NCI-H524 treated with DMSO at 0.1 percent for 48 hours (cell line): ENCODE results near the gene ZNF438.
"Not testable (repeated sequence)": the region's sequence is repeated elsewhere in the genome, so short reads cannot be mapped to it uniquely, and the experiment has no call there.

Experiments
- DNase-seq: peaks from one replicate; lab custom pipeline; 2025; lab: John Stamatoyannopoulos, UW

ZNF438 gene

DNA sequence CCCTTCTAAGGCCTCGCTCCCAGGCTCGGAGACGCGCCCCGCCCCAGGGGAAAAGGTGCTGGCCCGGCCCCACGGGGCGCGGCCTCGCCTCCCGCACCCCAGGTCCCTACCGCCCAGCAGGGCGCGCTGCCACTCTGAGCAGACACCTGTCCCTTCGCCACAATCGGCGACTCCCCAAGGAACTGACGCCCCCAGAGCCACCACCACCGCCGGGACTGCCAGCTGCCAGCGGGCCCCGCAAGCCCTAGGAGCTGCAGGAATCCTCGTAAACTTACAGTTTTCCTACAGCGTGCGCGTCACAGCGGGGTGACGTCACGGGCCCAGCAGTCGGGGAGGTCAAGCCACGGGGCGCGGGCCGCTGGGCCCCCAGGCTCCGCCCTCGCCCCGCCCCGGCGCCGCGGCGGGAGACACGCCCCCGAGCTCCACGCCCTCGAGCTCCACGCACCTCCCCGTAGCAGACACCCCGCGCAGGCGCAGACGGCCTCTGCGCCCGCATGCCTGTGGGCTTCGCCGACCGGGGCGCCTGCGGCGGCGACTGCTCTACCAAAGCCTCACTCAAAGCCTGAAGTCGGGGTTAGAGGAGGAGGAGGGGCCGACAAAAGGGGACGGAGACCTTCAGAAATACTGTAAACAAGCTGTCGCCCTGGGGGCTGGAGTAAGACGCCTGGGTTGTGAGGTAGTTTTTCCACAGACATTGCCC lies at the start of gene ZNF438:
Gene ZNF438, minus strand, starts transcription at position 308 of the 700 bp plus-strand sequence. CDS start 154,831 bp downstream, outside the sequence.
- peak; percentile 26 for DNase-seq

DNA sequence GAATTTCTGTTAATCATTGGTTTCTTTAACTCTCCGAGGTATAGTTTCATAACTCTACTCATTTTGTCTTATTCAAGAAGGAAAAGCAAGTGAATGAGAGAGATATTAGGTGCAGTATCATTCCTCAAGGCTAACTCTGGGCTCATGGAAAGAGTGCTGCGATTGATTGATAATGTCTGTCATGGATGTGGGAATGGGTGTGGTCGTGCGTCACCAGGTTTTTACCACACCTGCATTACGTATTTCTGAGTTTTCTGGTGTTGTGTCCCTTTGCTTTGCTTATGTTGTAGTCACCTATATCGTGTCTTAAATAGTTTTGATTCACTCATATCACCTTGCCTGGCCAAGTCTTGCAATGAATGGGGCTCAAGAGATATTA lies 44.9 kb upstream of the ZNF438 start:
- DNase-seq, result no peak

DNA sequence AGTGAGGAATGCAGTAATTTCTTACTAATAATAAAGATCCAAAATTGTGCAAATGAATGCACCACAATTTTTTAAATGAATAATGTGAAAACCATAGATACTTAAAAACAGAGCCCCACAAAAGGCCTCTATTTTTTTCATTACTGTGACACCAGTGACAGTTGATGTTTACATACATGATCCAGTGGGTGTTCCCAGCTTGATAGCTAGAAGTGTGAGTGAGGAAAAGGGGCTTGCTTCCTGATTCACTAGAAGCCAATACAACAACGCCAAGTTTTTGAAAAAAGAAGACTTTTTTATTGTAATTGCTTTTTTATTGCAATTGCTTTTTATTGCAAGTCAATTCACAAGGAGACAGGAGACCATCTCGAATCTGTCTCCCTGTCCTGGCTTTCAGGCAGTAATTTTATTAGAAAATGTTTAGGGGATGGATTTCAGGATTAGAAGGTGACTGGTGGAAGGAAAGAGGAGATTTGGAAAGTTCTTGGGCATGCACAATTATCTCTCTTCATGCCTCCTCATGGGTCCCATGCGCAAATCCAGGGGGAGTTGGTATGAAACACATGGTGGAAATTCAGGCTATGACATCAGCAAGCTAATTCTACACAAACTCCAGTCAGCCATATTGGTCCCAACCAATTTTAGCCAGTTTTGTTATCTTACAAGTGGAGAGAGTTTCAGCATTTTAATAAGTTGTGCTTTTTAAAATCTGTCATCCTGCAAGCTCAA lies 44.4 kb upstream of the ZNF438 start:
- DNase-seq, result no peak

DNA sequence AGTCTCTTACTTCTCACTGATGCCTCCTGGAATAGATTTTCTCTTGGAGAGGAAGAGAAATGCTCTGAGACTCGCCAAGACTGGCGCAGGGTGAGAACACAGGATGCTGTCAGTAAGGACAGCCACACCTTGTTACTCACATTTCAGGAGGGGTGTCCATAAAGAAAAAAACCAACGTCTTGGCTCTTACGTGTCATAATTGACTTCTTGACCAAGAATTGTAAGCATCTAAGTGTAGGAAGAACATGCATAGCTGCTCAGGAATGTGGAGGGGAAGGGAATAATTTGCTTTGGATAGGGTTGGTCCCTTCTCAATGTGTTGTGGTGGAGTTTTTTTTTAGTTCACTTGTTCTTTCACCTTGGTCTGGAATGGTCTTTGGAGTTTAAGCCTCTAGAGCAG lies 43.8 kb upstream of the ZNF438 start:
- no peak for DNase-seq

GRCh38 chr10:31074722-31075086 lies 43.0 kb upstream of the ZNF438 start:
- DNase-seq, result no peak

DNA sequence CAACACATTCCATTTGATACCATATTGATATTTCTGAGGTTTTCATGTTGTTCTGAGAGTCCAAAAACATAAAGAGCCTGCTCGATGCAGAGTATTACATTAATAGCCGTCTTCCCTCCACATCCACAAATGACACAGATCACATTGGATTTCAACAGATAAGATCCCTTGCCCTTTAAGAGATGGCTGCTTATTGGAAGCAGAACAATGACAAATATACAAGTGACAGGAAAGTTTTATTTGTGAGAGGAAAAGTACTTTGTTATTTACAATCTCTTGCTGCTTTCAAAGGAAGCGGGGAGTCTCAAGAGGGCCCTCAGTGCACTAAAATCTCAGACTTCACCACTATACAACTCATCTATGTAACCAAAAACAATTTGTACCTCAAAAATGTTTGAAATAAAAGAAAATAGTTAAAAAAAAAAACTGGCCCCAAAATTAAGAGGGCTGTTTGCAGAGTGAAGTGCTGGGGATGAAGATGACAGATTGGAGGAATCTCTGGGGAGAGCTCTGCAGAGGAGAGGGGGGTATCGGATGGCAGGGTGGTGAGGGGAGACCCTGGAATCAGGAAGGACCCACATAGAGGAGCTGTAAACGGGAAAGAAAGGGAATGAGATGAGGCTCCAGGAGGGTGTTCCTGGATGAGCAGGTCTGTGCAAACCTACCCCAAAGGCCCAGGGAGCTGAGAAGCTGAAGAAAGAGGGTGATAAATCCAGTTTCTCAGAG lies 42.5 kb upstream of the ZNF438 start:
- no peak for DNase-seq

DNA sequence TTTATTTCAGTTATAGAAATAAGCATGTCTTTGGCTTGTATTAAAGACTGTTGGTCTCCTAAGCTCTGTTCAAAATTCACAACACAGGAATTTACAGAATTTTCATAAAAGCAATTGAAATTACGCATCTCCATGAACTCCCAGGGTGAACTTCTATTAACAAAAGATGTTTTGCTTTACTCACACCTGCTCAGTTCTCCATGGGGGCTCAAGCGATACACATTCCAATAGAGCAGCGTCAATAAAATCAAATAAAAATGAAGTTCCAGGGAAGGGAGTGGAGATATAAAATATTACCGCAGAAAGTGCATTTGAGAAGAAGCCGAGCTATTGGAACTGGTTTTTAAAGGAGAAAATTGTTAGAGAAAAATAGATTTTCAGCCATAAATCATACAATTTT lies 41.5 kb upstream of the ZNF438 start:
- no peak for DNase-seq

DNA sequence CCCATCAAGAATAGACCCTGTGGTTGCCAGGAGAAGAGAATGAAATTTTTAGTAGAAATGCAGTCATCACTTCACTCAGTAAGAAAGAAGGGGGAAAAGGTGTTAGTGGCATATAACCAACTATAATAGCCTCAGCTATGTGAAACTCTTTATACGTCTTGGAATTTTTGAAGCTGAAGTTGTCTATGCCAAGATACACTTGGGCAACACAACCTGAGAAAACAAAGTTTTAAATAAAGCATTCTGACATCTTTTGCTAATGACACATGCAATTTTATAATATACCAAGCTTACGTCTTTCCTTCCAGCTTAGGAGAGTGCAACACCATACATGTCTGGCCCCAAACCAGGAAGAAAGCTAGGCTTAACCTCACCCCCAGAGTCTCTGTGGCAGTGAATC lies 40.8 kb upstream of the ZNF438 start:
- DNase-seq, result no peak

GRCh38 chr10:31071232-31072005 lies 39.8 kb upstream of the ZNF438 start:
- DNase-seq, result no peak

- no peak for DNase-seq
Measured at GRCh38 chr10:31070691-31071090, 39.0 kb upstream of the ZNF438 start.

GRCh38 chr10:31070025-31070424 lies 38.4 kb upstream of the ZNF438 start:
- no peak for DNase-seq

DNA sequence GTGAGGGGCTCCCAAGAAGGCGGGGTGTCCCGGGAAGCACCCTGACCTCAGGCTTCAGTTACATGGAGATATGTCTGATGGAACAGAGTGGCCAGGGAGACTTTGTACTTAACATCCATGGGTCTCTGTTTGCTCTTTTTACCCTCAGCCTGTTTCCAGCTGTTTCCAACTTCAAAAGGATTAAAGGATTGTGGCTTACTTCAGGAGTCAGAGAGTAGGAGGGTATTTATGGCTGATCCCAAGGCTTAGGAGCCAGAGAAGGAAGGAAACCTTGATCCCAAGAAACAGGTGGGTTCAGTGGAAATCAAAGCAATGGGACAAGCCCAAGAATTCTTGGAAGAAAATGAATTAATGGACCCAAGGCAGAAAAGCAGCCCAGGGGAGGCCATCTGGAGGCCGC lies 37.7 kb upstream of the ZNF438 start:
- DNase-seq, result peak; percentile 16

DNA sequence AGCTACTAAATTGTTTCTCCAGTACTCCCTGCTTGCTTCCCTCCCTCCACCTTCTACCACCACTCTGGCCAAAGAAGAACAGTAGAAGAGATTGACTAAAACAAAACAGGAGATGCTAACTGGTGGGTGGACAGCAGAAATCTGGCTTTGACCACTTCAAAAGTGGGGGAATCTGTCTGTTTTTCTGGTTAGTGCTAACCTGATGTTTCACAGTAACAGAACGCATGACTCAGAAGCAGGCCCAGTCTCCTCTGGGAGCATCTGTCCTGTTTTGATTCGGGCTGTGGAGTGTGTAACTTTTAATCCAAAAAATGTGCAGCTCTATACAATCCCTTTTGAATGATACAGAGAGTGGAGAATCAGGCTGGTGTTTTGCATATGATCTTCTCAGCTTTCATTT lies 32.7 kb upstream of the ZNF438 start:
- DNase-seq, result no peak

DNA sequence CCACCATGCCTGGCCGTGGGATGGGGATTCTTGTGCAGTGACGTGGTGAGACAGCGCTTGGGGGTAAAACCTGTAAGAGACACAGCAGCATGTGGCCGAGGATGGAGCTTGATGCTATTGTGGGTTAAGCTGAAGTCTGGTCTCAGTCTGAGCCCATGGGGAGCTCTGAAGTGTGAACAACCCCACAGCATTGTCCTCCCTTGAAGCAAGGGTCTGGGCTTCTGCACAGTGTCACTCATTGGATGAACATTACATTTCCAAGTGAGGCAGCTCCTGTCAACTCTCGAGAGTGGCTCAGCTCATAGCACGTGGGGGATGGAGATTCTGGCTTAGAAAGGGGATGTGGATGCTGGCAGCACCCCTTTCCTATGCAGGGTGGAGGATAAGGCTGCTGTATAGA lies 32.2 kb upstream of the ZNF438 start:
- no peak for DNase-seq

DNA sequence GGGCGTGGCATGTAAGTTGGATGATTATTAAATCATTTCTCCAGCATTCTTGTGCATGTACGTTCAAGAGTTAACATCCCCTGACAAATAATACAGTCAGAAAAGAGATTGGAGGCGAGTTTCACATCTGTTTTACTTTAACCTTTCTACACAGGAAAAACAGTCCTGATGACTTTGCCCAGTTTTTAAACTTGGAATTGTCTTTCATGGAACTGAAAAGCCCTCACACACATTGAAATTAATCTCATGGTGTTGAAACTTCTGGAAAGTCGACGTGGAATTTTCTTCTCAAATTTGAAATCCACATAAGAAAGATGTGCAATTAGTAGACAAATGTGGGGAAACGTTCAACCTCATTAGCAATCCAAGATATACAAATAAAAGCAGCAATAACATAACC lies 31.2 kb upstream of the ZNF438 start:
- DNase-seq, result no peak

GRCh38 chr10:31061941-31062340 lies 30.3 kb upstream of the ZNF438 start:
- DNase-seq, result no peak

DNA sequence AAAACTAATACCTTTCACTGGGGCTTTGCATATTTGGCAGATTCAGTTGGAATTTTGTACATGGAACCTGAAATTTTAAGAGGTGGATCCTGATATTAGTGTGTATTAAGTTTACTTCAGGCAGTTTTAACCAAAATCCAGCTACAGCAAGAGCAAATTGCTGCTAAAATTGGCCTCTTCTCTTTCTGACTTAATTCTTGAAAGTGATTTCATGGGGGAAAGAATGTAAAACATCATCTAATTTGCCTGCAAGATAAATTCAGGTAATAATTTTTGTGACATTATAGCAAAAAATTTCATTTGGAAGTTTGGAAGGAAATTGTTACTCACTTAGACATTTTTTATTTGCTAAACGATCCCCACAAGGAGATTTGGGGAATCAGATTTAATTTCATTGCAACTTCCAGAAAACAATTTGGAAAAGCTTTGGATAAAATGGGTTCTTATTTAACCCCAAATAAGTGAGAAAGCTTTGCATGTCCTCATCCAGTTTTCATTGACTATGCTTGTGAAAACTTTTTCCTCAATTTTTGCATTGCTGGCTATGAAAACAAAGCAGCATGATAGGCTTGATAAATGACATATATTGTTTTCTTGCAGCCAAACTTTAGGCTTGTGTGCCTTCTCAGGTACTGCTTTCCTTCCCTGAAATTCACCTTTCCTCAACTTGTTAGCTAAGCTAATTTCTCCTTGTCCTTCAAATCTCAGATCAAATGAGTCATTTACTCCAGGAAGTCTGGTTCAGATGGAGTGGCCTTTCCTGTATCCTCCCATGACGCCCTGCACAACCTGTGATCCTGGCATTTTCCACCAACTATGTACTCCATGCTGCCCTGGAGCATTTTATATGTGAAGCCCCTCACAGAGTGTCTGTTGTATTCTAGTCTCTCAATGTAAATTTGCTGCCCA lies 27.4 kb upstream of the ZNF438 start:
- DNase-seq, result no peak

DNA sequence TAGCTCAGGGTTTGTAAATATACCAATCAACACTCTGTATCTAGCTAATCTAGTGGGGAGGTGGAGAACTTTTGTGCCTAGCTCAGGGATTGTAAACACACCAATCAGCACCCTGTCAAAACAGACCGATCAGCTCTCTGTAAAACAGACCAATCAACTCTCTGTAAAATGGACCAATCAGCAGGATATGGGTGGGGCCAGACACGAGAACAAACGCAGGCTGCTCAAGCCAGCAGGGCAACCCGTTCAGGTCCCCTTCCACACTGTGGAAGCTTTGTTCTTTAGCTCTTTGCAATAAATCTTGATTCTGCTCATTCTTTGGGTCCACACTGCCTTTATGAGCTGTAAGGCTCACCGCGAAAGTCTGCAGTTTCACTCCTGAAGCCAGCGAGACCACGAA lies 25.0 kb upstream of the ZNF438 start:
- DNase-seq, result not testable (repeated sequence)

DNA sequence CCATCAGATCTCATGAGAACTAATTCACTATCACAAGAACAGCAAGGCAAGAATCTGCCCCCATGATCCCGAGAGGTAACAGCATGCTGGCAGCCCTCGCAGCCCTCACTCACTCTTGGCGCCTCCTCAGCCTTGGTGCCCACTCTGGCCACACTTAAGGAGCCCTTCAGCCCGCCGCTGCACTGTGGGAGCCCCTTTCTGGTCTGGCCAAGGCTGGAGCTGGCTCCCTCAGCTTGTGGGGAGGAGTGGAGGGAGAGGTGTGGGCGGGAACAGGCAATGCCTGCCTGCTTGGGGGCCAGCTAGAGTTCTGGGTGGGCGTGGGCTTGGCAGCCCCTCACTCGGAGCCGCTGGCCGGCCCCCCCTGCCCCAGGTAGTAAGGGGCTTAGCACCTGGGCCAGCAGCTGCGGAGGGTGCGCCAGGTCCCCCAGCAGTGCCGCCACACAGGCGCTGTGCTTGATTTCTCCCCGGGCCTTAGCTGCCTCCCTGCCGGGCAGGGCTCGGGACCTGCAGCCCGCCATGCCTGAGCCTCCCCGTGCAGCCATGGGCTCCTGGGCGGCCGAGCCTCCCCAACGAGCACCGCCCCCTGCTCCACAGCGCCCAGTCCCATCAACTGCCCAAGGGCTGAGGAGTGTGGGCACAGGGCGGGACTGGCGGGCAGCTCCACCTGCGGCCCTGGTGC lies 24.0 kb upstream of the ZNF438 start:
- no peak for DNase-seq

DNA sequence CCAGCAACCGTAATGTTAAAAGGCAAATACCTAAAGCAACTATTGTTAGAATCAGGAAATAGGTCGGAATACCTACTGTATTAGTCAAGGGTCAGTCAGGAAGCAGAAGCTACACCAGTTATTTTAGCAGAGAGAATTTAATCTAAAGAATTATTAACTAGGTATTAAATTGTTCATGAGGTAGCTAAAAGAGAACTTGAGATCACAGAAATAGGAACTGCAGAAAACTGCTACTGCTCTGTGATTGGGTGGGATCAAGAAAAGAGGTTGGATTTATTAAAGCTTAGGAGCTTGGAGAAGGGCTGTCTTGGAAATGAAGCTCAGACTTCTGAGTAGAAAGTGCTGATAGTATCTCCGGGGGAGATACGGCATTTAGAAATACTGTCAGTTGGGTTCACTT lies 20.0 kb upstream of the ZNF438 start:
- DNase-seq, result no peak

DNA sequence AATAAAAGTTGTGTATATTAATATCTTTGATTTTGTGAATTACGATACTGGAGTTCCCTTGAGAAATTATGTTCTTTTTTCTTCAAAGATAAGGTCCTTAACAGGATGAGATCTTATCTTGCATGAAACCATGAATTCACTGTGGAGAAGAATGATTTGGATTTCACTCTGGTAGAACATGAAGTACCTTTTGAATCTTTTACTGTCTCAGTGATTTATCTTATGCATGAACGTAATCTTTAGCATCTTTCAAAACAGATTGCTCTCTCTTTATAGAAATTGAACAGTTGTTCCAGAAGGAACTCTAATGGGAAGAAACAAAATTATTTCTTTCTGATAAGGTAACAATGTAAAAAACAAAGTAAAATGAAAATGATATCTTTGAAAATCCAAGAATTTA lies 11.0 kb upstream of the ZNF438 start:
- no peak for DNase-seq
